ENCODE data around the gene ANTXRL.
A peak's percentile ranks its signal among the peaks of the same experiment; 100 is the strongest.
"Not testable (repeated sequence)": the region's sequence is repeated elsewhere in the genome, so short reads cannot be mapped to it uniquely, and the experiment has no call there.

Gene ANTXRL

GRCh38 chr10:46277840-46278239, 9.0 kb upstream of the ANTXRL start:
- DNase-seq, result no peak

GRCh38 chr10:46282421-46282831, 4.4 kb upstream of the ANTXRL start:
- DNase-seq, result not testable (repeated sequence)

- peak; percentile 49 for DNase-seq
These were observed 3.8 kb upstream of the ANTXRL start for GRCh38 chr10:46282842-46283574.

GRCh38 chr10:46283580-46284285, 3.1 kb upstream of the ANTXRL start:
- no peak for DNase-seq

- DNase-seq, result peak; percentile 54
These were observed 2.2 kb upstream of the ANTXRL start for GRCh38 chr10:46284286-46285229.

GRCh38 chr10:46285300-46285699, 1.5 kb upstream of the ANTXRL start:
- no peak for DNase-seq

GRCh38 chr10:46285966-46286620, 704 bp upstream of the ANTXRL start:
- peak; percentile 6 for DNase-seq

GRCh38 chr10:46287846-46288477, 1.2 kb downstream of the ANTXRL start:
- no peak for DNase-seq

- no peak for DNase-seq
These were observed 1.9 kb downstream of the ANTXRL start for GRCh38 chr10:46288601-46289206.

GRCh38 chr10:46289209-46289810, 2.5 kb downstream of the ANTXRL start:
- no peak for DNase-seq

- no peak for DNase-seq
These were observed 3.5 kb downstream of the ANTXRL start for GRCh38 chr10:46290101-46290886.

- DNase-seq, result no peak
These were observed 5.2 kb downstream of the ANTXRL start for GRCh38 chr10:46291817-46292572.

- no peak for DNase-seq
These were observed 5.8 kb downstream of the ANTXRL start for GRCh38 chr10:46292573-46293023.

- DNase-seq, result no peak
These were observed 6.4 kb downstream of the ANTXRL start for GRCh38 chr10:46293228-46293627.

- no peak for DNase-seq
These were observed 7.2 kb downstream of the ANTXRL start for GRCh38 chr10:46293832-46294640.

- DNase-seq, result no peak
These were observed 7.9 kb downstream of the ANTXRL start for GRCh38 chr10:46294641-46295220.

- DNase-seq, result not testable (repeated sequence)
These were observed 8.7 kb downstream of the ANTXRL start for GRCh38 chr10:46295350-46296010.

- not testable (repeated sequence) for DNase-seq
These were observed 9.3 kb downstream of the ANTXRL start for GRCh38 chr10:46296086-46296485.

Measured in activated CD4-positive, alpha-beta T cell treated with anti-CD3 and anti-CD28 coated beads for 1 hour (primary cell).